Measurements from ENCODE around the gene PC. TPM values are rescaled to one million over a fixed set of nuclear protein-coding genes. Genes with fewer than 3 reads are reported as not detected.

Gene PC
- total RNA-seq, 2 experiments from 2014 or later, result 5.6 to 6.5 TPM

GRCh38 chr11:66884443-66884842 lies 73.7 kb downstream of the PC start:
- ChIA-PET CTCF (interaction anchor here (1.2 to 2.7 kb wide), 4 partner anchors 169 to 192 kb away, joined by 3 to 13 read pairs (median 6); no protein-coding TSS in a partner anchor), POLR2A (no interaction called here)
- ATAC-seq (no peak), DNase-seq (no peak)
- Mint-ChIP-seq H3K36me3 (ENCODE audit: low read depth) (no peaks in the 10 kb centered on the region), H3K27ac (no peak overlapping the region), H3K9me3 (no peaks in the 10 kb centered on the region), H3K27me3 (no peaks in the 10 kb centered on the region), H3K4me3 (no peak overlapping the region), H3K4me1 (ENCODE audit: low read depth) (peaks cover 11% of the 10 kb centered on the region)
- intact Hi-C loops (cut with micrococcal nuclease), result no loop called here
- TF ChIP-seq CTCF (IDR thresholded peaks at IDR 0.05), result no peak

GRCh38 chr11:66883016-66883965 lies 74.9 kb downstream of the PC start:
- H3K9me3 Mint-ChIP-seq, result no peaks in the 10 kb centered on the region
- CTCF ChIA-PET, result interaction anchor here (1.2 to 2.9 kb wide), 8 partner anchors 10 to 191 kb away, joined by 3 to 13 read pairs (median 6); no protein-coding TSS in a partner anchor
- DNase-seq (peak; percentile 81), ATAC-seq (peak; percentile 79)
- H3K4me3 Mint-ChIP-seq, result no peak overlapping the region
- H3K27ac Mint-ChIP-seq, result no peak overlapping the region
- H3K36me3 Mint-ChIP-seq (ENCODE audit: low read depth), result no peaks in the 10 kb centered on the region
- POLR2A ChIA-PET, result no interaction called here
- peak; percentile 83 for TF ChIP-seq CTCF (IDR thresholded peaks at IDR 0.05)
- H3K4me1 Mint-ChIP-seq (ENCODE audit: low read depth), result peaks cover 11% of the 10 kb centered on the region
- H3K27me3 Mint-ChIP-seq, result no peaks in the 10 kb centered on the region
- intact Hi-C loops (cut with micrococcal nuclease), result no loop called here

- no peak for ATAC-seq
- no peak overlapping the region for H3K27ac Mint-ChIP-seq
- TF ChIP-seq CTCF (IDR thresholded peaks at IDR 0.05), result no peak
Observed at GRCh38 chr11:66882561-66883015, 75.6 kb downstream of the PC start.

GRCh38 chr11:66881927-66882452 lies 76.2 kb downstream of the PC start:
- ATAC-seq (no peak), DNase-seq (no peak)
- intact Hi-C loops (cut with micrococcal nuclease), result no loop called here
- ChIA-PET CTCF (interaction anchor here (0.9 to 2.9 kb wide), 7 partner anchors 7 to 82 kb away, joined by 3 to 10 read pairs (median 4); no protein-coding TSS in a partner anchor), POLR2A (no interaction called here)
- no peak for TF ChIP-seq CTCF (IDR thresholded peaks at IDR 0.05)
- no peak overlapping the region for H3K4me3 Mint-ChIP-seq
- H3K9me3 Mint-ChIP-seq, result no peaks in the 10 kb centered on the region
- H3K27me3 Mint-ChIP-seq, result no peaks in the 10 kb centered on the region
- H3K4me1 Mint-ChIP-seq (ENCODE audit: low read depth), result peaks cover 11% of the 10 kb centered on the region
- no peaks in the 10 kb centered on the region for H3K36me3 Mint-ChIP-seq (ENCODE audit: low read depth)
- no peak overlapping the region for H3K27ac Mint-ChIP-seq

More at GRCh38 chr11:66882561-66883015, 75.6 kb downstream of the PC start:
- H3K4me1 Mint-ChIP-seq (ENCODE audit: low read depth), result peaks cover 11% of the 10 kb centered on the region
- CTCF ChIA-PET, result interaction anchor here (0.9 to 2.9 kb wide), 6 partner anchors 9 to 187 kb away, joined by 3 to 13 read pairs (median 6); no protein-coding TSS in a partner anchor
- H3K4me3 Mint-ChIP-seq, result no peak overlapping the region
- H3K9me3 Mint-ChIP-seq, result no peaks in the 10 kb centered on the region
- DNase-seq, result no peak
- H3K27me3 Mint-ChIP-seq, result no peaks in the 10 kb centered on the region
- intact Hi-C loops (cut with micrococcal nuclease), result no loop called here
- POLR2A ChIA-PET, result no interaction called here
- H3K36me3 Mint-ChIP-seq (ENCODE audit: low read depth), result no peaks in the 10 kb centered on the region
